VCaP (cell line): Measurements from ENCODE around the gene KLHL25.

Experiments
- H3K27ac ChIP-seq: fragments of 450-650 bp; 2 replicates; pipeline ENCODE4 v1.5.1; 2017
- TF ChIP-seq, protein P1 (sequence below): fragments of 450-650 bp; conservative IDR thresholded peaks from 2 replicates; pipeline ENCODE4 v1.5.1; 2017; ENCODE audit warnings: mild to moderate bottlenecking, moderate library complexity

Gene KLHL25

DNA sequence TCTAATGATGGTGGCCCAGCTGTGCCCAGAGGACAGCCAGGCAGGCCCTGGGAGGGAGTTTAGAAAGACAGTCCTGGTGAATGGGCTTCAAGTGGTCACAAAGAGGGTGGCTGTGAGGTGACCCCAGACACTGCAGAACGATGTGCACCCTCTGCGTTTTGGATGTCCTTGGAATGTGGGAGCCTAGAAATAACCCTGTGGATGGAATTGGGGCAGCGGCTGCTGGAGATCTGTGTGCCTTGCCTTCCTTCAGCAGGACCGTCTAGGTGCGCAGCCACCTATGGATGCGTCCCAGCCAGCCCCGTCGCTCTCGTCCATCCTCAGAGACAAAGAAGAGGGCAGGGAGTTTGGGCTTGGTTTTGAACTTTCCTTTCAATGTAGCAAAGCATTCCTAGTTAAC lies 46.5 kb downstream of the KLHL25 start:
- H3K27ac ChIP-seq = no peak overlapping the region

DNA sequence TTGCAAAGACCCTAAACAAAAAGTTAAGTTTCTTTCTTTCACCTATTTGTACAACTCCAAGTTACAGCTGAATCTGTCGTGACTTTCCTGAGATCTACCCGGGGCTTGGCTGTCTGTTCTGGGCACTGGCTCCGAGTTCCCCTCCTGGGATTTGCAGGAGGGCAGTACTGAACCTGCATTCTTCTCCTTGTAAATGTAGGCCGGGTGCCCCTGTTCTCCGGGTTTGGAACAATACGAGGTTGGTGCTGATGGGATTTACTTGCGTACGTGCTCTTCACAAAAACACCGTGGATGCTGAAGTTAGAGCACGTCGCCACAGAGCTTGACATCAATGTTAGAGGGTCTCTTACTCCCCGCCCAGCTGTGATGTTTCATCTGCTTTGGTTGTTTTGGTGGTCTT lies 48.1 kb downstream of the KLHL25 start:
- H3K27ac ChIP-seq = no peak overlapping the region
- TF ChIP-seq, protein P1, sequence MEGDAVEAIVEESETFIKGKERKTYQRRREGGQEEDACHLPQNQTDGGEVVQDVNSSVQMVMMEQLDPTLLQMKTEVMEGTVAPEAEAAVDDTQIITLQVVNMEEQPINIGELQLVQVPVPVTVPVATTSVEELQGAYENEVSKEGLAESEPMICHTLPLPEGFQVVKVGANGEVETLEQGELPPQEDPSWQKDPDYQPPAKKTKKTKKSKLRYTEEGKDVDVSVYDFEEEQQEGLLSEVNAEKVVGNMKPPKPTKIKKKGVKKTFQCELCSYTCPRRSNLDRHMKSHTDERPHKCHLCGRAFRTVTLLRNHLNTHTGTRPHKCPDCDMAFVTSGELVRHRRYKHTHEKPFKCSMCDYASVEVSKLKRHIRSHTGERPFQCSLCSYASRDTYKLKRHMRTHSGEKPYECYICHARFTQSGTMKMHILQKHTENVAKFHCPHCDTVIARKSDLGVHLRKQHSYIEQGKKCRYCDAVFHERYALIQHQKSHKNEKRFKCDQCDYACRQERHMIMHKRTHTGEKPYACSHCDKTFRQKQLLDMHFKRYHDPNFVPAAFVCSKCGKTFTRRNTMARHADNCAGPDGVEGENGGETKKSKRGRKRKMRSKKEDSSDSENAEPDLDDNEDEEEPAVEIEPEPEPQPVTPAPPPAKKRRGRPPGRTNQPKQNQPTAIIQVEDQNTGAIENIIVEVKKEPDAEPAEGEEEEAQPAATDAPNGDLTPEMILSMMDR = no peak

More for the DNA sequence above, 46.5 kb downstream of the KLHL25 start:
- TF ChIP-seq, protein P1 = no peak

DNA sequence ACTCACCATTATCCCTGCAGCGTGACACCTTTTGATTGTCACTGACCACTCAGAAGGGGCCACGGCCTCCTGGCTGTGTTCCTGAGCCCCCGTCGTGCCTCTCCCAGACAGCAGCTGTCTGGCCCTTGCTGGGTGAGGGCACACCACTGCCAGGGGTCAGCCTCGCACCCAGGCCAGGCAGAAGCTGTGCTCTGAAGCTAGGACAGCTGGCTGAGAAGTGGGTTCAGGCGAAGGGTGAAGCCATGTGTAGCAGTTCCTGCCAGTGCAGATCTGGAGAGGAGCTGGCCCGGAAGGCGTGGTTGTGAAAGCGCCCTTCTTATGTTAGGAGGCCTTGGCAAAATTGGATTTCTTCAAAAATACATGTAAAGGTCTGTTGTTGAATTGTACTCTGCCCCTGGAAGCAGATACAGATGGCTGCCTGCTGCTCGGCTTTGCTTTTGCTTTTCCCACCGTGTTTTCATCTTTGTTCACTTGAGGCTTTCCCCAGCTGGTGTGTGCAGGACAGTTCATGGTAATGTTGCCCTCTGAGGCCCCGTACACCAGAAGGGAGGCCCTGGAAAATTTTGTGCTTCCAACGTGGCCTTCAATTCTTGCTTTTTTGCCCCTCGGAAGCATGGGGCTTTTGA lies 49.1 kb downstream of the KLHL25 start:
- TF ChIP-seq, protein P1 = no peak
- H3K27ac ChIP-seq = no peak overlapping the region

DNA sequence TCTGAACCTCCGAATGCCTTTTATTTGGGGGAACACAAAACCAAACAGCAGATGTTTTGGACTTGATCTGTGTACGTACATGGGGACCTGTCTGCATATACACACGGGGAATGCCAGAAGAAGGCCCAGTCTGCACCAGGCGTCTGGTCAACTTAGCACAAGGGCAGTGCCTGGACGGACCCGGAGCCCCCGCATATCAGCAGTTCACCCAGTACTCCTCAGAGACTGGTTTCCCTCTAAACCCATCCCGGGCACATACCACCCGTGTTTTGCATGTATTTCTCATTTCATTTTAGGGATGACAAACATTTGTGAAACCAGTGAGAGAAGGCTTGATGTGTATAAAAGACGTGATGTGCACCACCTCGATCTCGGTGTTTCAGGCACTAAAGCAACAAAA lies 49.7 kb downstream of the KLHL25 start:
- TF ChIP-seq, protein P1 = no peak
- no peak overlapping the region for H3K27ac ChIP-seq

DNA sequence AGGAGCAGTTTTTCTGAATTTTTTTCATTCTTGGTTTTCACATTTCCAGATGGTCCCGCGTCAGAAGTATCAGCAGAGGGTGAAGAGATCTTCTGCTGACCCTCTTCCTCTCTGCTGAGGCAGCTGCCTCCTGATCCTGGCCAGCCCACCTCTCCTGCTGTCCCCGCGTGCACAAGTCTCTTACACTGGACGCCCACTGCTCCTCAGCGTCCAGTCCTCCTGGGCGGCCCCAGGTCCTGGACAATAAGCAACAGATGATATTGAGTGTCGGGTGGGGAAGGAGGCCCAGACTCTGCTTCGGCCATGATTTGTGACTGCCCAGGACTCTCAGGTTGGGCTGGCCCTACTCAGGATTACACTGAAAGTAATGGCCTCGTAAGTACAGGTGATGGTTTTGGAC lies 50.1 kb downstream of the KLHL25 start:
- TF ChIP-seq, protein P1 = no peak
- H3K27ac ChIP-seq = no peak overlapping the region

DNA sequence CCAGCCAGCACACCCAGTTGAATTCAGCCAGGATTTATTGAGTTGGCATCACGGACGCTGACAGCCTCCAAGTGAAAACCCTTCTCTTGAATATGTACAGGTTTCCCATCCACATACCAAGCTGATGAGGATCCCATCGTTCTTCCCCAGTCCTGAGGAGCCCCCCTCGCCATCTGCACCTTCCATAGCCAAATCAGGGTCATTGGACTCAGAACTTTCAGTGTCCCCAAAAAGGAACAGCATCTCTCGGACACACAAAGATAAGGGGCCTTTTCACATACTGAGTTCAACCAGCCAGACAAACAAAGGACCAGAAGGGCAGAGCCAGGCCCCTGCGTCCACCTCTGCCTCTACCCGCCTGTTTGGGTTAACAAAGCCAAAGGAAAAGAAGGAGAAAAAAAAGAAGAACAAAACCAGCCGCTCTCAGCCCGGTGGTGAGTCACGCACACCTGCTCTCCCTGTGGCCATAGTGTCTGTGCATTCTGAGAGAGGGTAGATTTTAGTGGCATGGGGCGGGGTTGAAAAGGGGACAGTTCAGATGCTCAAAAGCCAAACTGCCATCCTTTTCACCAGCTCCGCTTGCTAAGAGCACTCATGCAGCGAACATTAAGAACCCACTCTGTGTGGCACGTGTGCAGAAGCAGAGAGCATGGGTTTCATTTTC lies 51.2 kb downstream of the KLHL25 start:
- no peak overlapping the region for H3K27ac ChIP-seq
- TF ChIP-seq, protein P1 = no peak

DNA sequence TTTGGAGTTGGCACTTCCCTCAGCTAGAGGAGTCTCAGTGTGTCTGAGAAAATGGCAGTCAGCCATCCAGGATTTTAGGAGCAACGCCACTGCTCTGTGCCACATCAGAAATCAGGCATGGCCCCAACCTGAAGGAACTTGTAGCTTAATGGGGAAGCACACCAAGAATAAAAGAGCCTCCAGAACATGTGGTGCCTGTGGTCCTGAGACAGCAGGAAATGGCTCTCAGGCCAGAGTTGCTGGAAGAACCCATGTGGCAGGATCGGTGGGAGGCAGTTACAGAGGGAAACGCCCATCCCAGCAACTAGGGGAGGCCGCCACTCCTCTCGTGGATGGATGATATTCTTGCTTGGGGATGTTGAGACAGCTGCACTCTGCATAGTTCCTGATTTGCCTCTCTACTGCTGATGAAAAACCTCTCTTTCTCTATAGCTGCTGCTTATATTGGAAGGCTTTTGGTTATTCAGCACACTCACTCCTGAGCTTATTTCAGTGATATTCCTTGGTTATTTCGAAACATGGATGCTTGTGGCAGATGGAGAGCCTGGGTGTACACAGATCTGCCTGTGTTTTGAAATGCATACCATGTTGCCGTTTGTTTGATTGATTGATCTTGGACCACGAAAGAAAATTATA lies 52.4 kb downstream of the KLHL25 start:
- H3K27ac ChIP-seq = no peak overlapping the region
- TF ChIP-seq, protein P1 = no peak
